Lower lobe of right lung (tissue), 2 donors: Measurements from ENCODE around the gene CTSA. TPM values are rescaled to one million over a fixed set of nuclear protein-coding genes. Genes with fewer than 3 reads are reported as not detected.

Experiments
- ATAC-seq, 2 donors: fragments of 200-7000 bp; cut with Tn5 transposase; one replicate each; pipeline ENCODE4 v1.9.1; 2020 to 2022; ENCODE audit warnings: mild to moderate bottlenecking in 2 of 2, moderate library complexity in 2 of 2
- DNase-seq: peaks from one replicate; pipeline ENCODE4 v3.0.0-alpha.2; 2020
- H3K27ac ChIP-seq: fragments of 200-600 bp; one replicate; pipeline ENCODE4 v1.8.0; 2022
- H3K27me3 ChIP-seq: fragments of 200-600 bp; one replicate; pipeline ENCODE4 v1.8.0; 2022; ENCODE audit warnings: low read depth
- H3K36me3 ChIP-seq: fragments of 200-600 bp; one replicate; pipeline ENCODE4 v1.8.0; 2022; ENCODE audit warnings: mild to moderate bottlenecking
- H3K4me1 ChIP-seq: fragments of 200-600 bp; one replicate; pipeline ENCODE4 v1.8.0; 2022
- H3K4me3 ChIP-seq: fragments of 200-600 bp; one replicate; pipeline ENCODE4 v1.8.0; 2022; ENCODE audit warnings: mild to moderate bottlenecking
- H3K9me3 ChIP-seq: fragments of 200-600 bp; one replicate; pipeline ENCODE4 v1.8.0; 2022
- CTCF ChIP-seq: fragments of 200-600 bp; IDR thresholded peaks from one replicate; pipeline ENCODE4 v1.8.0; 2022; ENCODE audit warnings: antibody characterized with exemption, mild to moderate bottlenecking
- intact Hi-C: fragments of 100-400 bp; cut with DNase I; formaldehyde crosslinking; loops from one replicate; pipeline ENCODE4 v1.11.0; 2022
- total RNA-seq: library from RNA; stranded (reverse); fragmentation: NEBNext Ultra II Directional; extraction: Animal tissue kit (Norgen Biotek cat#: 25700); gene quantifications from one replicate; pipeline ENCODE4 v1.2.1, GENCODE V29; 2021
- donor health status: DM: no; HTN: yes; CAD: no; lungs with severe emphysema.

CTSA gene
- total RNA-seq, 1 donor from 2014 or later, result 185 TPM

- ATAC-seq (no peak), DNase-seq (no peak)
- H3K9me3 ChIP-seq, result no peaks in the 10 kb centered on the region
- no peak overlapping the region for H3K27ac ChIP-seq
- peaks cover 73% of the 10 kb centered on the region for H3K36me3 ChIP-seq
- H3K27me3 ChIP-seq, result no peaks in the 10 kb centered on the region
- peaks cover 32% of the 10 kb centered on the region for H3K4me1 ChIP-seq
- no peak for TF ChIP-seq CTCF
- H3K4me3 ChIP-seq, result no peak overlapping the region
- intact Hi-C loops, result no loop called here
Observed at GRCh38 chr20:45894797-45895196, 3.7 kb downstream of the CTSA start.

- Histone ChIP-seq H3K27me3 (no peaks in the 10 kb centered on the region), H3K36me3 (peaks cover 92% of the 10 kb centered on the region), H3K27ac (no peak overlapping the region), H3K4me1 (peaks cover 20% of the 10 kb centered on the region), H3K4me3 (no peak overlapping the region), H3K9me3 (no peaks in the 10 kb centered on the region)
- DNase-seq (no peak), ATAC-seq (no peak)
- TF ChIP-seq CTCF, result no peak
- intact Hi-C loops, result no loop called here
Observed at GRCh38 chr20:45896641-45897161, 5.6 kb downstream of the CTSA start.

- H3K27me3 ChIP-seq, result no peaks in the 10 kb centered on the region
- no peak for DNase-seq
Observed at GRCh38 chr20:45897289-45897688, 6.2 kb downstream of the CTSA start.

GRCh38 chr20:45897692-45898091 lies 6.6 kb downstream of the CTSA start:
- ATAC-seq (no peak), DNase-seq (no peak)
- peaks cover 11% of the 10 kb centered on the region for H3K4me1 ChIP-seq
- H3K9me3 ChIP-seq, result no peaks in the 10 kb centered on the region
- intact Hi-C loops, result no loop called here
- no peak overlapping the region for H3K27ac ChIP-seq
- peaks cover 98% of the 10 kb centered on the region for H3K36me3 ChIP-seq
- H3K27me3 ChIP-seq, result no peaks in the 10 kb centered on the region
- no peak for TF ChIP-seq CTCF
- H3K4me3 ChIP-seq, result no peak overlapping the region

More at GRCh38 chr20:45897289-45897688, 6.2 kb downstream of the CTSA start:
- Histone ChIP-seq H3K4me1 (peaks cover 15% of the 10 kb centered on the region), H3K36me3 (peaks cover 98% of the 10 kb centered on the region), H3K27ac (no peak overlapping the region), H3K9me3 (no peaks in the 10 kb centered on the region), H3K4me3 (no peak overlapping the region)
- intact Hi-C loops, result no loop called here
- TF ChIP-seq CTCF, result no peak
- ATAC-seq, result no peak

GRCh38 chr20:45898285-45898684 lies 7.2 kb downstream of the CTSA start:
- H3K4me1 ChIP-seq, result peaks cover 5% of the 10 kb centered on the region
- peaks cover 96% of the 10 kb centered on the region for H3K36me3 ChIP-seq

More at GRCh38 chr20:45898285-45898684, 7.2 kb downstream of the CTSA start:
- ATAC-seq (no peak), DNase-seq (no peak)
- H3K4me3 ChIP-seq, result no peak overlapping the region
- no peak for TF ChIP-seq CTCF
- H3K27ac ChIP-seq, result no peak overlapping the region
- no peaks in the 10 kb centered on the region for H3K9me3 ChIP-seq
- no peaks in the 10 kb centered on the region for H3K27me3 ChIP-seq
- intact Hi-C loops, result no loop called here
